HG03060 (cell line): ENCODE data around the gene CSMD2.
"Not testable (repeated sequence)": the region's sequence is repeated elsewhere in the genome, so short reads cannot be mapped to it uniquely, and the experiment has no call there.

Experiments
- ATAC-seq: cut with Tn5 transposase; IDR thresholded peaks from one replicate; pipeline ENCODE4 v1.9.1; 2021; ENCODE audit warnings: low read depth, moderate number of reproducible peaks; ENCODE audit not compliant: unreplicated experiment

Gene CSMD2

GRCh38 chr1:33537885-33538284 is 627.1 kb downstream of the CSMD2 start:
- no peak for ATAC-seq

GRCh38 chr1:33535334-33535733 is 629.7 kb downstream of the CSMD2 start:
- no peak for ATAC-seq

- no peak for ATAC-seq
Measured at GRCh38 chr1:33532936-33533335, 632.1 kb downstream of the CSMD2 start.

DNA sequence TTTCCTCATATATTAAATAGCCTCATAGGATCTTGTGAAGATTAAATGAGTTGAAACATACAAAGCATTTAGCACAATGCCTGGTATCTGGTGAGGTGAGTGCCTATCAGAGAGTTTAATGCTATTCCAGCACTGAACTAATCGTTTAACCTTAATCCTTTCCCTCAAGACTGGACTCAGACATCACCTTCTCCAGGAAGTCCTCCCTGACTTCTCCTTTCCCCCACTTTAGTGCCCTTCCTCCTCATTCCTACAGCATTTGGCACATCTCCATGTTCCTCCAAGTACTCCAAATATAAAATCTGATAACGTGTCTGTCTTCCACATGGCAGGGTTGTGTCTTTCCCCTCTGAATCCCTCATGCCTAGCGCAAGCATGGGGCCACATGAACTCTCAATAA is 632.8 kb downstream of the CSMD2 start:
- ATAC-seq, result no peak

- no peak for ATAC-seq
Measured at GRCh38 chr1:33529957-33530356, 635.1 kb downstream of the CSMD2 start.

DNA sequence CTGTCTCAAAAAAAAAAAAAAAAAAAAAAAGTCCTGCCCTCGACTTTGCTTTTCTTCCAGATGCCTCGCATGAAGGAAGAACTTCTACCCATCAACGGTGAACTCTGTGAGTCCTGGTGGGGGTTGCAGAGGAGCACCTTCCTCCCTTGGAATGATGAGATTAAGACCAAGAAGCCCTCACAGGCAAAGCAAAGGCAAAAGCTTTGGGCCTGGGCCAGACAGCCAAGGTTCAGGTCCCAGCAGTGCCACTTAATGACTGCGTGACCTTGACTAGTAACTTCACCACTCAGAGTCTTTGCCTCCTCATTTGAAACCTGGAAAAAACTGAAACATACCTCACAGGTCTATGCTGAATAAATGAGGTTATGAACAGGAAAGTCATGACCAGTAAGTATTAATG is 637.1 kb downstream of the CSMD2 start:
- ATAC-seq, result no peak

GRCh38 chr1:33524586-33524985 is 640.4 kb downstream of the CSMD2 start:
- no peak for ATAC-seq

GRCh38 chr1:33519240-33519884 is 645.7 kb downstream of the CSMD2 start:
- no peak for ATAC-seq

DNA sequence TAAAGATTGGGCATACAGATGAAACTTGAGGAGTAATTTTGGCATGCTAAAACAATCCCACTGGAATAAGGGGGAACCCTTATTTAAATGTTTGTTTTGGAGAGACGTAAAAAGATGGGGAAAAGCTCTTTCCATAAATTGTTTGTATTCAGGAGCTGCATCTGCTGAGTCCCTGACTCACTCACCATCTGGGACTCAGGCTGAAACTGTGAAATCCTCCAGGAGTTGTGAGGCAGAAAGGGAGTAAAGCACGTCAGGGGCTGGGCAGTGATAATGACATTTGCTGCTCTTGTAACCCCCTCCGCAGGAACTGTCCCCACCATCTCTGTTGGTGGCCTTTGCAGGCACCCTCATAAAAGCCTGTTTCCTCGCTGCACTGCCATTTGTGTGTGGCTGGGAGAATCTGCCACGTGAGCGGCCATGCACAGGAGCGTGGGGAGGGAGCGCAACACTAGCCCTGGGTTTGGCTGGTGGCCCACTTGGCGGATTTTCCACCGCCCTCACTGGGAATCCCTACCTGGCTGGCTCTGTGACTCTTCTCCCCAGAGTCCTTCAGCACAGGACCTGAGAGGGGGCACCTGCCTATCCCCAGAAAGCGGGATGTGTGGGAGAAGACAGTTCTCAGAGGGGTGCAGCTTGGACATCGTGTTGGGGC is 647.3 kb downstream of the CSMD2 start:
- no peak for ATAC-seq

DNA sequence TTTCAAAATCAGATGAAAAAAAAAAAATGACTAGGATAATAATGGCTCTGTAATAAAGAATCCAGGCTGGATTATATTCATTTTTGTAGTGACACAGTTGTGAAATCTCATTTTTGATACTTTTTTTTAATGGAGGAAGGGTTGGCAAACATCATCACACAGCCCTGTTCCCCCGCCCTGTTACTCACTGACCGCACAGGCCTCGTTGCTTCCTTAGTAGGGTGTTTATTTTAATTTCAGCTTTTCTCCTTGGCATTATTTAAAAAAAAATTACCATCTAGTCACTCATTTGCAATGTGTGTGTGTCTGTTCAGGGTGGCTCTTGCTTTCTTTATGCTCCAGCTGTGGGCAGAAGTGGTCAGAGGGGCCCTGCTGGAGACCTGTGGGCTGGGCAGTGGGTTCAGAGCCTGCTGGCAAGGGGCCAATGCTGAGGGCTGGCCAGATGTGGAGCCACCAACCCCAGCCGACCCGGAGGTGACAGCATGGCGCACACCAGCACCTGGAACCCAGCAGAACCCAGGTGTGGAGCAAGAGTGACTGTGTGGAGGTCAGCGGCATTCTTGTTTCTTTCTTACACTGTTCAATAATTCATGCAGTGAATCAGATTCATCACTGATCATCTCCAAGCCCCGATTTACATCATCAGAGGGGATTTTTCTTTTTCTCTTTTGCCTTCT is 648.0 kb downstream of the CSMD2 start:
- no peak for ATAC-seq

DNA sequence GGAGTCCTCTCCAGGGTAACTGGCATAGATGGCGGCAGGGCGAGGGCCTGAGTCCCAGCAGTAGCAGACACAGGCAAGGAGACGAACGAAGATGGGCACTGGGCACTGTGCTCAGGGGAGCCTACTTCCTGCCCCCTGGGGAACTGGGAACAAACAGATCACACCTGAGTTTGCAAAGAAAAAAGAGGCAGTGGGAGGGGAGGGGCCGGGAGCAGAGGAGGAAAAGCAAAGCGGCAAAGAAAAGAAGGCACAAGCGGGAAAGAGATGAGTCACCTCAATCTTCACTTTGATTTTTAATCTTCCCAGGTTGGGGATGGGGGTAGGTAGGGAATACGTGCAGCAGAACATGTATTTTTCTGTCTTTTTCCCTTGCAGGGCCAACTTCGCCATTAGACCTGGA is 648.6 kb downstream of the CSMD2 start:
- ATAC-seq, result no peak

- ATAC-seq, result no peak
Measured at GRCh38 chr1:33515607-33516006, 649.4 kb downstream of the CSMD2 start.

DNA sequence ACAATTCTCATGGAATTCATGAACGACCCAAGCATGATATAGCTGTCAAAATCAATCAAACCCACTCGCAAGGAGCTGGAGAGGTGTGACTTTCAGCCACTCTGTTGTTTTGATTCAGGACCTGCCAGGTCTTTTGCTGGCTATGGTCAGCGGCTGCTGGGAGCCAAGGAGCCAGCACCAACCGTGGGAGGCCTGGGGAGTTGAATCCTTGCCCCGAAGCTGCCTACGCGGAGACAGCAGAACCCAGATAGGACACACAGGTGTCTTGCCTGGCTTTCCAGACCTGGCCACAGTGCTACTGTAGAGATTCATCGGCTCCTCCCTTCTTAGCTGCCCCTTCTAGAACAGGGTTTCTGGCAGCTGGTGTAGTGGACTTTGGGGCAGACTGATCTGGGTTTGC is 649.9 kb downstream of the CSMD2 start:
- no peak for ATAC-seq

DNA sequence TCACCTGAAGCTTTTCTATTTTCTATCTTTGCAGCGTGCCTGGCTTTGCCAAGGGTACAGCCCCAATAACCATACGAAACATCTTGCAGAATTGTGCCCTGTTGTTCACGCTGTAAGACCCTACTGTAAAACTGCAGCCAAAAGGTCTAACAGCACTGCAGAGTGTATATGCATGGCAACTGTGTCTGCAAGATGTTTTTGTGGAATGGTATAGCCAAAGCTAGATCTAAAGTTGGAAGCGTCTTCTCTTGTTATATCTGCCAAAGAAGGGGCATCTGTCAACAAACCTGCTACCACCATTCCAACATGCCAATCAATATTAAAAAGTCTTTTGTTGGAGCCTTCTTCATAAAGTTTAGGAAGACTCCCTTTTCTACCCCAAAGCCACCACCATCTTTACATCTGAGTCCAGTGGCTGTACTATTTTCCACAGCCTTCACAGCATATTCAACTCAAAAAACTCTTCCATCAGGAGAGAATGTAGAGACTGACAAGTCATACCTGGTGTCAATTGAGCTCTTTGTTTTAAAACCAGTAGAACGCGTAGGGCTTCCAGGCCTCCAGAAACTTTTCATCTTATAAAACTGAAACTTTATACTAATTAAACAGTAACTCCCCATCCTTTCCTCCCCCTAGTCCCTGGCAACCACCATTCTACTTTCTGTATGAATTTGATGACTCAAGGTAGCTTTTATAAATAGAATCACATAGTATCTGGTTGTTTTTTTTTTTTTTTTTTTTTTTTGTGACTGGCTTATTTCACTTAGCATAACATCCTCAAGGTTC is 652.6 kb downstream of the CSMD2 start:
- no peak for ATAC-seq

DNA sequence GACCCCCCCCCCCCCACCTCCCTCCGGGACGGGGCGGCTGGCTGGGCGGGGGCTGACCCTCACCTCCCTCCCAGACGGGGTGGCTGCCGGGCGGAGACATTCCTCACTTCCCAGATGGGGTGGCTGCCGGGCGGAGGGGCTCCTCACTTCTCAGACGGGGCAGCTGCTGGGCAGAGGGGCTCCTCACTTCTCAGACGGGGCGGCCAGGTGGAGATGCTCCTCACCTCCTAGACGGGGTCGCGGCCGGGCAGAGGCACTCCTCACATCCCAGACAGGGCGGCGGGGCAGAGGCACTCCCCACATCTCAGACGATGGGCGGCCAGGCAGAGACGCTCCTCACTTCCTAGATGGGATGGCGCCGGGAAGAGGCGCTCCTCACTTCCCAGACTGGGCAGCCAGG is 655.8 kb downstream of the CSMD2 start:
- ATAC-seq, result not testable (repeated sequence)

- no peak for ATAC-seq
Measured at GRCh38 chr1:33508151-33508550, 656.9 kb downstream of the CSMD2 start.

DNA sequence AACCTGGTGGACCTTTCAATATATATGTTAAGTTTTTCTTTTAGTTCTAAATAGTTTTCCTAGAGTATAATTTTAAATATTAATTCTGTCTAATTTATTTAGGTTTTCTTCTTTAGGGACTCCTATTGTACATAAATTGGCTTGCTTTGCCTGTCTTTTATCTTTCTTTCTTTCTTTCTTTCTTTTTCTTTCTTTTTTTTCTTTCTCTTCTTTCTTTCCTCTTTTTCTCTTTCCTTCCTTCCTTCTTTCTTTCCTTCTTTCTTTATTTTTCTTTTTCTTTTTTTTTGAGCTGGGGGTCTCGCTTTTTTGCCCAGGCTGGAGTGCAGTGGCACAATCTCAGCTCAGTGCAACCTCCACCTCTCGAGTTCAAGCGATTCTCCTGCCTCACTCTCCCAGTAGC is 657.4 kb downstream of the CSMD2 start:
- no peak for ATAC-seq

- ATAC-seq, result no peak
Measured at GRCh38 chr1:33503506-33503905, 661.5 kb downstream of the CSMD2 start.

DNA sequence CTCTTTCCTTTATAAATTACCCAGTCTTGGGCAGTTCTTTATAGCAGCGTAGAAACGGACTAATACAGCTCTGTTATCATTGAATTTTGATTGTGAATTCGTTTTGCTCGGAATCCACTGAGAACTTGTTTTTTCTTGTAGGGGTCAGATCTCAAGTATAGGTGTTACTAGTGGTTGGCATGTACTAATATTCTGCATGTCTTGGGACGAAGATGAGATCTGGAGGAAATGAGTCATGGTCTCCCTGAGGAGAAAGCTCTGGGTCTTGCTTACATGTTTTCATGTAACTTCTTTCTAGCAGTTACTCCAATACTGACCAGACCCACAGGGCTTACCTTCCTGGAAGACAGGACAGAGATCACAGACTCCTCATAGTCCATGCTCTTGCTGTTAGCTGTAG is 662.3 kb downstream of the CSMD2 start:
- no peak for ATAC-seq

GRCh38 chr1:33501774-33502173 is 663.3 kb downstream of the CSMD2 start:
- ATAC-seq, result no peak

- no peak for ATAC-seq
Measured at GRCh38 chr1:33501309-33501708, 663.7 kb downstream of the CSMD2 start.
